GM19324 (cell line): ENCODE measurements around the gene CD14.
"Not testable (repeated sequence)": the region's sequence is repeated elsewhere in the genome, so short reads cannot be mapped to it uniquely, and the experiment has no call there.

Experiments used
- ATAC-seq: cut with Tn5 transposase; IDR thresholded peaks from one replicate; pipeline ENCODE4 v1.9.1; 2021; ENCODE audit warnings: mild to moderate bottlenecking, moderate library complexity; ENCODE audit not compliant: unreplicated experiment, low FRiP score

The CD14 gene

GRCh38 chr5:140633021-140633471, at the start of gene CD14:
CD14 (minus strand) TSS chr5:140633175; CDS start chr5:140633071, 104 bp downstream.
- no peak for ATAC-seq

- no peak for ATAC-seq
Measured at GRCh38 chr5:140678993-140679392, 46.0 kb upstream of the CD14 start.

GRCh38 chr5:140677947-140678346, 45.0 kb upstream of the CD14 start:
- peak; percentile 62 for ATAC-seq

DNA sequence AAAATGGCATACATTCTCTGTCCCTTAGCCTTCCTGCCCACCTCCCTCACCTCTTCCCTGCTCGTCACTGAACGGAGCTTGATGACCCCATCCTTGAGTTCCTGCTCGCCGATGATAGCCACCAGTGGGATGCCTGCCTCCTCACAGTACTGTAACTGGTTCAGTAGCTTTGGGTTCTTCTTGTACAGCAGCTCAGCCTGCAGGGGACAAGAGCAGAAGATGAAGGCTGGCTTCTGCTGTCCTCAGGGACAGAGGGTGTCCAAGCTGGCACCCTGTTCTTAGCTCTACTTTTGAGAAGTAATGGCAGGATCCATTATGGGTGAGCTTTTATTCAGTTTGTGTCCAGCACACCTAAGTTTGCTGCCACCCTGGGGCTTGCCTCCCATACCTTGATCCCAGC, 41.7 kb upstream of the CD14 start:
- no peak for ATAC-seq

- ATAC-seq, result no peak
Measured at GRCh38 chr5:140674211-140674610, 41.2 kb upstream of the CD14 start.

- no peak for ATAC-seq
Measured at GRCh38 chr5:140673187-140673976, 40.4 kb upstream of the CD14 start, which contains the start of gene DND1. DND1 (minus strand) TSS chr5:140673576; CDS start chr5:140673542, 34 bp downstream.

- ATAC-seq, result no peak
Measured at GRCh38 chr5:140672455-140673186, 39.6 kb upstream of the CD14 start.

DNA sequence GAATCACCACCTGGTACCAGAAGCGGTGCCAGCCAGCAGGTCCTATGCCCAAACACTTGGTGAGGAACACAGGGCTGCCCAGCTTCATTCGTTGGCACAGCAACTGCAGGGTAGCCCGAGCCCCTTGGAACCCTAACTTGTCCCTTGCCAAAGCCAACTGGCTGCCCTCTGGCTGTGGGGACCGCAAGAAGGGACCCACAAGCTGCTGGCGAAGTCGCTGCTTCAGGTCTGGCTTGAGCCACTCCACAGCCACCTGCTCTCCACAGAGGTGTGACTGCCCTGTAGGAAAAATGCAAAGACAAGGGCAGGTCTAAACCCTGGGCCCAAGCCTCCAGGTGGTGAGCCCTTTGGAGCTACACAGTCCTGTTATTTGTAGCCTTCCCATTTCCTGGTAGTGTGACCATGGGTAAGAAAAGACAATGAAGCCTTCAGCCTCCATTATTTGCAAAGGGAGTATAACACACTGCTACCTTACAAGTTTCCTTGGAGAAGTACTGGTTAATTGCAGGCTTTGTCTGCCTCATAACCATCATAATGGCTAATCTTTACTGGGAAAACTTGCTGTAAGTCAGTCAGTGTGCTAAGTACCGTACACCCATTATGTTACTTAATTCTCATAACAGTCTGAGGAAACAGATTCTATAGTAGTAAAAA, 38.6 kb upstream of the CD14 start:
- ATAC-seq, result no peak

- not testable (repeated sequence) for ATAC-seq
Measured at GRCh38 chr5:140671035-140671434, 38.1 kb upstream of the CD14 start.

- peak; percentile 97 for ATAC-seq
Measured at GRCh38 chr5:140664359-140665119, 31.6 kb upstream of the CD14 start, which contains the start of gene WDR55. WDR55 (plus strand) TSS chr5:140664904; CDS start chr5:140664913, 9 bp downstream.

DNA sequence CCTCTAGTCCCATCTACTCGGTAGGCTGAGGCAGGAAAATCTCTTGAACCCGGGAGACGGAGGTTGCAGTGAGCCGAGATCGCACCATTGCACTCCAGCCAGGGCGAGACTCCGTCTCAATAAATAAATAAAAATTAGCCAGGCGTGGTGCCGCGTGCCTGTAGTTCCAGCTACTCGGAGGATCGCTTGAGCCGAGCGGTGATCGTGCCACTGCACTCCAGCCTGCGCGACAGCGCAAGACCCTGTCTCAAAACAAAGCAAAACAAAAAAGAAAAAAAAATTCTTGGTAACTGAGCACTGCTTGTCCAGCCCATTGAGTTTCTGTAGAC, 31.0 kb upstream of the CD14 start:
- no peak for ATAC-seq

DNA sequence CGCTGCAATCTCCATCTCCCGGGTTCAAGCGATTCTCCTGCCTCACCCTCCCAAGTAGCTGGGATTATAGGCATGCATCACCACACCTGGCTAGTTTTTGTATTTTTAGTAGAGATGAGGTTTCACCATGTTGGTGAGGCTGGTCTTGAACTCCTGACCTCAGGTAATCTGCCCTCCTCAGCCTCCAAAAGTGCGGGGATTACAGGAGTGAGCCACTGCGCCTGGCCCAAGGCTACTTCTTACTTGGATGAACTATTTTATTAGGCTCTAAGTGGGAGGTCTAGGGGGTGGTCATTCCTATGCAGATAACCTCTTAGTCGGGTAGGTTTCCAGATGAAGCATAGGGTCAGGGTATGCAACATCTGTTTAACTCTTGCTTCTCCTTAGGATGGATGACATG, 27.4 kb upstream of the CD14 start:
- ATAC-seq, result not testable (repeated sequence)

DNA sequence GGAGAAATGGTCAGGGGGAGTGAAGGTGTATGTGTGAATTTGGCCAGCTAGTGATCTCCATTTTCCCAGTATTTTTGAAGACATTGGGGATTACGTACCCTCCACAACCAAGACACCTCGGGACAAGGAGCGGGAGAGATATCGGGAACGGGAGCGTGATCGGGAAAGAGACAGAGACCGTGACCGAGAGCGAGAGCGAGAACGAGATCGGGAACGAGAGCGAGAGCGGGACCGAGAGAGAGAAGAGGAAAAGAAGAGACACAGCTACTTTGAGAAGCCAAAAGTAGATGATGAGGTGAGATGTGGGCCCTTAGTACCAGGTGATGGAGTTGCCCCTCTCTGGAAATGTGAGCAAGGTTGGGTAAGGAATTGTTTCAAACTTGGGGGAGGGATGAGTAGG, 25.9 kb upstream of the CD14 start:
- no peak for ATAC-seq

- ATAC-seq, result peak; percentile 21
Measured at GRCh38 chr5:140647042-140647419, 14.1 kb upstream of the CD14 start.

GRCh38 chr5:140642718-140643117, 9.7 kb upstream of the CD14 start:
- ATAC-seq, result no peak

DNA sequence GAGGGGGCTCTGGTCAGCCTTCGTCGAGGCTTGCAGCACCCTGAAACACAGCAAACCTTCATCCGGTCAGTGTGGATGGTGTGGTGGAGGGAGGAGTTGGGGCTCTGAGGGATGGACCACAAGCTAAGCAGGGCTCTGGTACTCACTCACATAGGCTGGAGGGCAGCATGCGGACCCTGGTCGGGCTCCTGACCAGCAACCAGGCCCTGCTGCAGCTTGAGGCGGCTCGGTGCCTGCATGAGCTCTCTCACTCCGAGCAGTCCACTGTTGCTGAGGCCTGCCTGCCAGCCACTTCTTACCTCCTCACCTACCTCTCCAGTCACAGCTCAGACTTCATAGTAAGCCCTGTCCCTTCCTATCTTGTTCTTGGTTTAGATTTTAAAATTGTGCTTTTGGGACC, 8.7 kb upstream of the CD14 start:
- no peak for ATAC-seq

DNA sequence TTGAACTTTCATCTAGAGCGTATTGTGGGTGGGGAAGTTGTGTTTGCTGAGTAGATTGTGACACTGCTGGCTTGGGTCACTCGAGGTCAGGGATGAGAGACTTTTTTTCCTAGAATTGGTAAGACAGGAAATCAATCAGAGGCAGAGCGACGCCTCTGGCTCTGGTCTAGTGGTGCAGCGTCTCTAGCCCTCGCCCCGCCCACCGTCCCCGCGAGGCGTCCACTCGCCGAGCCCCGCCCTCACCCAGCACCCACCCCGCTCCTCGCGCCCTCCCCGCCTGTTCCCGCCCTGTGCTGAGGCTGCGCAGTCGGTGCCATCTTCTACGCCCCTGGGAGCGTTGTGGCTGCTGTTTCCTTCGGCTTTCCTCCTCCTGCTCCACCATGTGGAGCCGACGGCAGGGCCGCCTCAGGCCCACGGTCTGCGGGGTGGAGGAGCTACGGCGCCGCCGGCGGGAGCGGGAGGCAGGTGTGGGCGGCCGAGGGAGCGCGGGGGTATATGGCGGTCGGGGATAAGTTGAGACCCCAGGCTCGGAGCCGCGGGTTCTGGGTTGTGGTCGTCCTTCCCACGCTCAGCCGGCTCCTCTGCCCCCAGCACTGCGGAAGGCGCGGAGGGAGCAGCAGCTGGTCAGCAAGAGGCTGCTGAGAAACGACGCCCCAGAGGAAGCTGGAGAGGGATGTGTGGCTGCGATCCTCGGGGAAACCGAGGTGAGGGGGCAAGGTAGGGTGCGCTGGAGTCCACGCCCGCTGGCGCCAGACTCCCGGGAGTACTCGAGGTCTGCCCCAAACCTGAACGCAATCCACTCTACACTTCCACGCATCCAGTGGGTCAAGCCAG, 6.4 kb upstream of the CD14 start, which contains the start of gene TMCO6:
TSS of gene TMCO6 (plus strand) at position 304 of the 834 bp plus-strand sequence. CDS start at position 381, 77 bp downstream.
- peak; percentile 93 for ATAC-seq

DNA sequence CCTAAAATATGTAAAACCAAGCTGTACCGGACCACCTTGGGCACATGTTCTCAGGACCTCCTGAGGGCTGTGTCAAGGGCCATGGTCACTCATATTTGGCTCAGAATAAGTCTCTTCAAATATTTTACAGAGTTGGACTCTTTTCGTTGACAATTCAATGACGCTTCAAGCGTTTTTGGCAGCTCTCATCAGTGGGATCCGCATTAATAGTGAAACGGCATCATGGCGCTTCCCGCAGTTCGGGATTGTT, 5.8 kb upstream of the CD14 start:
- not testable (repeated sequence) for ATAC-seq

- no peak for ATAC-seq
Measured at GRCh38 chr5:140637371-140638100, 4.6 kb upstream of the CD14 start.
